HG03565 (cell line): ENCODE data around the gene CSMD2.

ENCODE experiments used
- ATAC-seq: cut with Tn5 transposase; IDR thresholded peaks from one replicate; pipeline ENCODE4 v1.9.1; 2021; ENCODE audit warnings: mild to moderate bottlenecking, moderate library complexity; ENCODE audit not compliant: unreplicated experiment

The CSMD2 gene

DNA sequence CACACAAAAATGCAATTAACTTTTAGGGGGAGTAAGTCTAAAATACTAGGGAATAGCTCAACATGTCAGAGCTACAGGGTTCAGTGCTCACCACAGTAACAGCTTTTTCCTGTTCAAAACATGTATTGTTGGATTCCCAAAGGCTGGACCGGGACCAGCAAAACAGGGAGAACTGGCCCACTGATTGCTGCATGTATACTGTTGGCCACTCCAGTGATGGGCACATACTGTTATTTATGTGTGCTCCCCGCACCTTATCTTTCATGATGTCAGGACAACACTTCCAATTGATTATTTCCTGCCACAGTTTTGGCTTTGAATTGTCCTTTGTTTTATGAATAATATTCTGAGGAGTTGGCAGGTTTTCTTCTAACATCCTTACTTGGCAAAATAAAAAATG is 250.5 kb downstream of the CSMD2 start:
- no peak for ATAC-seq

DNA sequence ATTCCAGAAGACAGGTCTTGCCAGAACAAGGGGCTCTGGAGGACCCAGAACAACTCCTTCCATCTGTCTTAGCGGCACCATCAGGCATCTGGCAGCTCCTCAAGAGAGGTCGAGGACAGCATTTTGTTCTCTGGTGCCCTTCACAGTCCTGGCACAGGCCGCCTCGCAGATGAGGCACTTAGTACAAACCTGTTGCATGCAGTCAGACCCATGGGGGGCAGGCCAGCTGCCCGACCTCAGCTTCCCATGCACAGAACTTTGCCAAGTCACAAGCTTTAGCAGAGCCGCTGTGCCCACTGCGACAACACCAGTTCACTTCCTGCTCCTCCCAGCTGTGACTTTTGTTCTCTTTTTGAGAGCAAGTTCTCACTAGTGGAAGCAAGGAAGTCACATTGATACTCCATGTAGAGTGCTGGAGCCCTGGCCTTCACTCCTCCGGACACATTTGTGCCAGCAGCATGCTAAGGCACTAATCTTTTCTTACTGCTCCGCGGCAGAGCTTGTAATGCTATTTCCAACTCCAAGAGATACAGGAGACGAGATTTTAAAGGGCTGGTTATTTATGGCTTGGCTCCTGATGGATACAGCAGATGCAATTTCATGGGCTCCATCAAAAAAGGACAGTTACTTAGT is 256.6 kb downstream of the CSMD2 start:
- ATAC-seq = no peak

DNA sequence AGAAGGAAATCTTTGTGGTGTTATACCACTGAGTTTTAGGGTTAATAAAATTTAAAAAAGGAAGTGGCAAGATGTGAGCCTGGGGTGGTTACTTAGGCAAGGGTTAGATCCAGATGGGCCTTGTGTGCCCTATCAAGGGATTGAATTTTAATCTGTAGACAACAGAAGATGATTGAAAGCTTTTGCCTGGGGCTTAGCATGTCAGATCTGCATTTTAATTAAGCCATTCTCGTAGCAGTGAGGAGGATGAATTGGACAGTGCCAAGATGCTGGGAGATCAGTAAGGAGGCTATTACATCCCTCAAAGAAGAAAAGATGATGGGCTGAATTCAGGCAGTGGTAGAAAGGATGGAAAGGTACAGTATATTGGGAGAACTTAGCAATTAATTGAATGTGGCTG is 258.9 kb downstream of the CSMD2 start:
- no peak for ATAC-seq

DNA sequence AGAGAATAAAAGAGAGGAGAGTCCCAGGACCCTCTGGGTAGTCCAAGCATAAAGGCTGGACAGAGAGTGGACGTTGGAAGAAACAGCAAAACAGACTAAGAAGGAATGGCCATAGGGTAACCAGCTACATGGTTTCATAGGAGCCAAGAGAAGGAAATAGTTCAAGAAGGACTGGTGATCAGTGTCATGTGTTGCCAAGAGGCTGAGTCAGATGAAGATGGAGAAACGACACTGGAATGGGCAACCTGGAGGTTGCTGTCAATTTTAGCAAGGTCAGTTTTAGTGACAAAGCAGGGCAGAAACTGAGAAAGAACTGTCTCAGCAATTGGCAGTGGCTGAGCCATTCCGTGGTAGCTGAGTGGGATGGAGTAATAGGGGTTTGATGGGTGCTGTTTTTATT is 259.8 kb downstream of the CSMD2 start:
- no peak for ATAC-seq

- peak; percentile 24 for ATAC-seq
Measured at GRCh38 chr1:33903210-33903589, 261.8 kb downstream of the CSMD2 start.

- ATAC-seq = peak; percentile 55
Measured at GRCh38 chr1:33902486-33903209, 262.4 kb downstream of the CSMD2 start.

DNA sequence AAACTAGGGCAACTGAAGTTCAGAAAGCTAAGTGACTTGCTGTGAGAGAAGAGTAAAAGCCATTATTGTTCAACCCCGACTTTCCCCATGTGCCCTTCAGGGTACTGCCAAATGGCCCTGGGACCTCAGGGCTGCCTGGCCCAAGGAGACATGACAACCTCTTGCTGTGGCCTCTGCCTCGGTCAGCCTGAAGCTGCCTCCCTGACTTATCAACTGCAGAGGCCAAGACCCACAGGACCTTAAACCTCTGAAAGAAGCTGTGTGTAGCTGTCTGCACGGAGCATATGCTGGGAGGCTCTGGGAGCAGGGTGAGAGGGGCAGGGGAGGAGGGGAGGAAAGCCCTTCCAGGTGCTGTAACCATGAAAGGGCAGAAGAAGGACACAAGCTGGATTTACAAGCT is 265.3 kb downstream of the CSMD2 start:
- no peak for ATAC-seq

DNA sequence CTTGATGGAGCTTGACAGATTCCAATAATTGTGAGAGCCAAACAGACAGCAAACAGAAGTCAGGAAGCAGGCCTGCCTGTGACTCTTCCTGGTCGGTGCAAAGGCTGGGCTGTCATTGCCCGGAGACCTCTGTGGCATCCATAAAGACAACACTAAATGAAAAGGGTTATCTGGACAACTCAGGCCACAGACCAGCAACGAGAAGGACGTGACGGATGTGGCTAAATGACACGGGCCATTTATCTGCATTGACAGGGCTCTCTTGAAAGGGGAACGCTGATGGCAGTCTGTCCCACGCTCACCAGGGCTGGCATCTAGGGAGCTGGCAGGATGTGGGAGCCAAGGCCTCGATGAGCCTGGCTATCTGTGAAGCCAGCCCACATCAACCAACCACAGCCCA is 266.1 kb downstream of the CSMD2 start:
- ATAC-seq = no peak

DNA sequence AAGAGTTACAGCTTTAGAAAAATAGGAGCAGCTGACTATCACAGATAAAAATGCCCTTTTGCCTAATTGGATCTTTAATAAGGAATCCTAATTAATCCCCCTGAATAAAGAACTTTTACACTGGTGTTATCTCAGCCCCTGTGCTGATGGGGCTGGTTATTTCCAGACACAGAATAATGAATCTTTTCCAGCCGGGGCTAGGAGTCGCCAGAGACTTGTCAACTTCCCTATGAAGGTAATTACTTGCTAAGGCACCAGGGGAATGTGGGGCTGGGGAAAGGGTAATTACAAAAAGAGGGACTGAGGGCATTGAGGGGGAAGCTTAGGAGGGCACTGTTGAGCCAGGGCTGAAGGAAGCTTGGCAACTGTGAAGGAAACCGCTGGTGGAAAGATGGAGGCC is 266.6 kb downstream of the CSMD2 start:
- no peak for ATAC-seq

DNA sequence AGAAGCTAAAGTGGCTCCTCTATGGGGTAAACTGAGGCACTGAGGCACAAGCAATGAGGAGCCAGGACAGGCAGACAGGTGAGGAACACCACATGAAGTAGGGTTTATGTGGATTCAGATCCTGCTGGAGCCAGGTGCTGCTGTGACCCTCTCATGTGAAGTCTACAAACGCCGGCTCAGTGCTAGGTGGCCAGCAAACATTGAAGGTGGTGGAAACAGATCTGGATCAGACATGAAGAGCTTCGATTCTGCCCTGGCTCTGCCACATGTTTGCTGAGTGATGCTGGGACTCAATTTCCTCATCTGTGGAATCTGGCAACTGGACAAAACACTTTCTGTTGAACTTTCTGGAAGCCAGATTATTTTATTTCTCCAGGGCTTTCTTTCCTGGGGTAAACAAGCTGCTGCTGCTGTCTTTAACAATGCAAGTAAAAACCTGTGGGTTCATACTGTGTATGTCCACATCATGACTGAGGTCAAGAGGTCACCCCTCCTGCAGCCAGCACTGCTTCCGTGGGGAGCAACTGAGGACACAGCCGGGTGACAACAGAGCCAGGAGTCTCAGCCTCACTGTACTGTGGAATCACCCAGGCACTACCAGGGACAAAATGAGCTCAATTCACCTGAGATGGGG is 267.8 kb downstream of the CSMD2 start:
- no peak for ATAC-seq

- ATAC-seq = no peak
Measured at GRCh38 chr1:33895976-33896375, 269.1 kb downstream of the CSMD2 start.

DNA sequence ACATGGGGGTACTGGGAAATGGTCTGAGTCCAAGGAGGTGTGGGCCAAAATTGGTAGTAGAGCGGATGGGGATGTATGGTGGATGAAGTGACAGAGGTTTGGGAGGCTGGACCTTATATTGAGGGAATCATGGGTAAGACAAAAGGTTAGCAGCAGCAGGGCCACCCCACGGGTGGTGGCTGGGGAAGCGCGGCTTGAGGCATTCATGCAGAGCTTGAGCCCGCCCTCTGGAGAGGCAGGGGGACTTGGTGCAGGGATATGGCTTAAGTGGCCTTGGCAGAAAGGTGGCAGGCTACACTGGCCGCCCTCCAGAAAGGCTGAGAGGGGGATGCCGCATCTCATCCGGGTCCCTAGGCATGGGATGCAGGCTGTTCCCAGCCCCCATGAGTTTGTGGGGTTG is 269.6 kb downstream of the CSMD2 start:
- no peak for ATAC-seq

GRCh38 chr1:33893147-33893830 is 271.7 kb downstream of the CSMD2 start:
- ATAC-seq = no peak

DNA sequence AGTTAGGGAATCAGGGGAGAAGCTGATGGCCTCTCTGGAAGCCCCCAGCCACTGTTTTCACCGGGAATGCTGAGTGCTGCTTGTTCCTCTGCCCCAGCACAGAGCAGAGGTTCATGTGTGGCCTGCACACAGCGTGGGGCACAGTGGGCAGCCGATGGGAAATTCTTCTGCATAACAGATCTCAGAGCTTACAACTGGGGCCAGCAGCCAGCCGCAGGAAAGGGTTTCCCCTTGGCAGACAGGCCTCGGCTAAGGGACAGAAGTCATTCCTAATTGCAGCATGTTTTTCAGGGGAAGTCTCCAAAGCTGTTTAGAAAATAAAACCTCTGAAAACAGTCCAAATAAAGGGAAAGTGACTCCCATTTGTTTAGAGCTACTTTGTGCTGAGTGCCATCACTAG is 278.5 kb downstream of the CSMD2 start:
- no peak for ATAC-seq

GRCh38 chr1:33880305-33880704 is 284.7 kb downstream of the CSMD2 start:
- ATAC-seq = no peak

GRCh38 chr1:33878392-33878791 is 286.6 kb downstream of the CSMD2 start:
- no peak for ATAC-seq

GRCh38 chr1:33876970-33877650 is 287.9 kb downstream of the CSMD2 start:
- no peak for ATAC-seq

GRCh38 chr1:33875862-33876261 is 289.2 kb downstream of the CSMD2 start:
- ATAC-seq = no peak

DNA sequence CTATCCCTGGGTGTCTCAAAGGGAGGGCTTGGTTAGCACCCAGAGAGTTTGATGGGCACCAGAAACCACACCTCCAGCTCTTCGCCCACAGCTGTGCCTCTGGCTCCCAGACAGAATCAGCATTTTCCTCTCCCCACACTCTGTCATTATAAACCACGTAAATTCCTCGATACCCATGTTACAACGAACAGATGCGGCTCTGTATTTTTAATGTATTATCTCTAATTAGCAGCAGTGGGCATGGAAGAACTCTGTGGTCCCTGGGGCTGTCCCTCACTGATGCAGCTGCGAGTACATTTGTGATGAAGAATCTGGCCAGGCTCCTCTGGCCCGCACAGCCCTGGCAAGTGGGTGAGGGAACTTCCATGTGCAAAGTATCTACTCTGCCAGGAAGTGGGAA is 290.4 kb downstream of the CSMD2 start:
- no peak for ATAC-seq

DNA sequence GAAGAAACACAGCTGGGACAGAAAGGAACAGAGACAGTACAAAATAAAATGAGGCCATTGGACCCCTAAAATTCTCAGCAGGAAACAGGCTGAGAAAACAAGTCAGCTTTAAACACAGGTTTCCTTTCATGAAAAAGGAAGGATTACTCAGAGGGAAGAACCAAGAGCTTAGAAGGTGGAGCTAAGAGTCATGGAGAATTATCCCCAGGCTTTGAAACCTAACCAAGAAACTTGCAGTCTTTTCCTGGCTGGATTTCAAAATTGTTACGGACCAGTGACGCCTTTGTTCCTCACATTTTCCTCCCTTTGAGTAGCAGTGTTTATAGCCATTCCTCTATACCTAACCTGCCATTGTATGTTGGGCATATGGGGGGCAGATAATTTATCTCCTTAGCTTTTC is 292.3 kb downstream of the CSMD2 start:
- ATAC-seq = no peak

DNA sequence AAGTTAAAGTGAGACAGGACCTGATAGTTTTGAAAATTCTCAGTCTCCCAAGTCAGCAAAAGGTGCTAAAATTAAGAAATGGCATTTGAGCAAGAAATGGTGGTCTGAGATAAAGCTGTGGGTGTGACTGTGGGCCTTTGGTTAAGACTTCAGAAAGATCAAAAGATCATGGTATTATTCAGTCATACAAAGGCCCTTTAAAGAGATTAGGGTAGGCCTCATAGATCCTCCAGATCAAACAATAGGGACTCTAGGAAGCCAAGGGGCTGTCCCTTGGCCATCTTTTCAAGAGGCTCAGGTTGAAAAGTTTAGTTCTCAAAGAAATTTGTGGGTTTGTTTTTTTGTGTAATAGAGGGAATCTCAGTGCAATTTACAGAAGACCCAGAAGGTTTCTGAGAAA is 292.8 kb downstream of the CSMD2 start:
- no peak for ATAC-seq
